GM21786 (cell line): Measurements from ENCODE around the gene TTLL8.

Source experiments
- ATAC-seq: cut with Tn5 transposase; IDR thresholded peaks from one replicate; pipeline ENCODE4 v1.9.1; 2021; ENCODE audit not compliant: unreplicated experiment

Gene TTLL8

DNA sequence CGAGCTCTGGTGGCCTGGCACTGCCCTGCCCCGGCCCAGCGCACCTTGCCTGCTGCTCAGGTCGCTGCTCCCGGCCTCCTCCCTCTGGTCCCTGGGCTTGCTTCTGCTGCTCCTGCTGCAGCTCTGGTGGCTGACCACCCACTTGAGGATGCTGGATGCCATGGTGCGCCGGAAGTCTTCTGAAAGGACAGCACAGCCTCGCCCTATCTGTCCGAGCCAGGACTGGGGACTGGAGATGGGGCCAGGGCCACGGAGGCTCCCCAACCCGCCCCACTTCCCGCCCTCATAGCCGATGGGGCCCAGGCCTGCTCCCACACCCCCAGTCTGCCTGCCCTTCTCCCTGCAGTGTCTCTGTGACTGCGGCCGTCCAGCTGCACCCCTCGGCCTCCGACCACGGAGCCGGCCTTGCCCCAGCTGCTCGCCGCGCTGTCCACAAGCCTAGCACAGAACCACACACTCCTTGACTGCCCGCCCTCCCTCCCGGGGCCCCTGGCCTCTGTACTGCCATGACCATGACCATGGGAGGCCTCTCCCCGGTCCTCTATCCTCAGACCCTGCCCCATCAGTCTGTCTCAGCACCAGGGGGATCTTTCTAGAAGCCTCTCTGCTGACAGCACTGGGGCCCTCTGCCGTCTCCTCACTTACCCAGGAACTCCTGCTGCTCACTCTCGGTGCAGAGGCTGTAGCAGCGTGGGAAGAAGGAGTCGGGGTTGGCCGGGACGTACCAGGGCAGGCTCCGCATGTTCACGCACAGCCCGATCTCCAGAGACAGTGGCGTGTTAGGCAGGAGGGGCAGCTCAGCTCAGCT is 12.7 kb downstream of the TTLL8 start:
- ATAC-seq: no peak

GRCh38 chr22:50044485-50045118 is 13.5 kb downstream of the TTLL8 start:
- no peak for ATAC-seq

GRCh38 chr22:50041361-50042065 is 16.6 kb downstream of the TTLL8 start:
- ATAC-seq: no peak

- no peak for ATAC-seq
These were observed 17.4 kb downstream of the TTLL8 start for GRCh38 chr22:50040717-50041116.

DNA sequence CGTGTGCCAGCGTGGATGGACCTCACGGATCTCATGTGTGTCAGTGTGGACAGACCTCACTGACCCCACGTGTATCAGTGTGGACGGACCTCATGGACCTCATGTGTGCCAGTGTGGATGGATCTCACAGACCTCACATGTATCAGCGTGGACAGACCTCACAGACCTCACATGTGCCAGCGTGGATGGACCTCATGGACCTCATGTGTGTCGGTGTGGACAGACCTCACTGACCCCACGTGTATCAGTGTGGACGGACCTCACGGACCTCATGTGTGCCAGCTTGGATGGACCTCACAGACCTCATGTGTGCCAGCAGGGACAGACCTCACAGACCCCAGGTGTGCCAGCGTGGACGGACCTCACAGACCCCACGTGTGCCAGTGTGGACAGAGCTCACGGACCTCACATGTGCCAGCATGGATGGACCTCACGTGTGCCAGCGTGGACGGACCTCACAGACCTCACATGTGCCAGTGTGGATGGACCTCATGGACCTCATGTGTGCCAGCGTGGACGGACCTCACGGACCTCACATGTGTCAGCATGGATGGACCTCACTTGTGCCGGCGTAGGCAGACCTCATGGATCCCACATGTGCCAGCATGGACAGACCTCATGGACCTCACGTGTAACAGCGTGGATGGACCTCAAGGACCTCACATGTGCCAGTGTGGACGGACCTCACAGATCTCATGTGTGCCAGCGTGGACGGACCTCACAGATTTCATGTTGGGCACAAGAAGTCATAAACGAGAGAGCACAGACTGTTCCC is 18.2 kb downstream of the TTLL8 start:
- no peak for ATAC-seq

GRCh38 chr22:50035976-50036724 is 21.9 kb downstream of the TTLL8 start:
- no peak for ATAC-seq

GRCh38 chr22:50035131-50035881 is 22.8 kb downstream of the TTLL8 start:
- ATAC-seq: no peak

DNA sequence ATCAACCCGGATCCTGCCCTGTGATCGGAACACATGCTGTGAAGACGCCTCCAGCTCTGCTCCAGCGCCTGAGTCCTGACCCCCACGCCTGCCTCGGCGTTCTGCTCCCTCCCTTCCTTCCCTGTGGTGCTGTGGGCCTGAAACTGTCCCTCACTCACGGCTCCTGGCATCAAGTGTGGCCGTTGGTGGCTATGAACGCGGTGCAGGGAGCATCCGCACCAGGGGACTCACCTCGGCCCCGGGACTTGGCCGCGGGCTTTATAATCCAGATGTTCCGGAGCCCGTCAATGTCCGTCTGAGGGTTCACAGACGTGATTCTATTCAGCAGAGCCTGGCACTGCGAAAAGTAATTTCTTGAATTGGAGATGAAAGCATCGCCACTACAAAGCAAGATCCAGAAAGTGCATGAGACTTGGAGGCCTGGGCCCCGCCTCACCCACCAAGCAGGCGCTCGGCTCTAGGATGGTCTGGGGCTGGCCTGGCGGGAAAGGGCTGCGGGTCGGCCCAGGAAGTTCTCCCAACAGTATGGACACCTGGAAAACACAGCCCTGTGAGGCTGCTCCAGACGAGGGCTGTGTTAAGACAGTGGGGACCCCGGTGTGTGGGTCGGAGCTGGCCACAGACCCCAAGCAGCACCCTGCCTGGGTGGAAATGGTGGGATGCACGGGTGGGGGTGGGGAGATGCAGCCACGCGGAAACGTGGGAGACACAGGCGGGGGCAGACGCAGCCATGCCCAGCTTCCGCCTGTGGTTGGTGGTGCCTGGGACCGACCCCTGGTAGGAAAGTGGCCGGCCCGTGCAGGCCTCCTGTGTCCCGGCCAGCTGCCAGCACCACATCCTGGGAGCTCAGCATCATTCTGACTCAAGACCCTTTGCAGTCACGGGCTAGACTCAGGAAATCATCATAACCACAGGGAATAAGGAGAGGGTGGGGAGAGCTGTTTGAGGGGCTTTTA is 23.7 kb downstream of the TTLL8 start:
- no peak for ATAC-seq

DNA sequence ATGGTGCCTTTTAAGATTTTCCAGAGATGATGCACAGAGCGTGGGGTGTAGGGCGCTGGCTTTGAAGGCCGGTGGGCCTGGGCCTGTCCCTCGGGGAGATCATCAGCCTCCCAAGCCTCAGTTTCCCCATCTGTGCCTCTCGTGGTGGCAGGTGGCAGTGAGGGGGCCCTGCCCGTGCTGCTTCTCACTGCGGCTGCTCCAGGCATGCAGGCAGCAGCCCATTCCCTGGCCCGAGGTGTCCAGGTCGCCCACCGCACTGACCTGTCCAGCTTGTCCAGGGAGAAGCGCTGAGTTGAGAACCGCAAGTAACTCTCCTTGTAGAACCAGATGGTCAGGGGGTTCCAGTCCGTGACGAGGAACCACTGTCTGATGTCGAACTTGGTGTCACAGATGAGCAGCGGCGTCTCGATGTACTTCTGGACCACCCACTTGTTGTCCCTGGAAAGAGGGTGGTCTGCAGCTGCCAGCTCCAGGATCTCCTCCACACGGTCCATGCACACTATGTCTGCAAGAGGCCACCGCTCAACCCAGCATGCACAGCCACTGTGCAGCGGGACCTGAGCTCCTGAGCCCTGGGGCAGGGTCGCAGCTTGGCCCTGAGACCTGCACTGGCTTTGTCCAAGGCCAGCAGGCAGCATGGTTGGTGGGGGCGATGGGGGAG is 25.0 kb downstream of the TTLL8 start:
- ATAC-seq: no peak

GRCh38 chr22:50032109-50032871 is 25.8 kb downstream of the TTLL8 start:
- ATAC-seq: no peak

DNA sequence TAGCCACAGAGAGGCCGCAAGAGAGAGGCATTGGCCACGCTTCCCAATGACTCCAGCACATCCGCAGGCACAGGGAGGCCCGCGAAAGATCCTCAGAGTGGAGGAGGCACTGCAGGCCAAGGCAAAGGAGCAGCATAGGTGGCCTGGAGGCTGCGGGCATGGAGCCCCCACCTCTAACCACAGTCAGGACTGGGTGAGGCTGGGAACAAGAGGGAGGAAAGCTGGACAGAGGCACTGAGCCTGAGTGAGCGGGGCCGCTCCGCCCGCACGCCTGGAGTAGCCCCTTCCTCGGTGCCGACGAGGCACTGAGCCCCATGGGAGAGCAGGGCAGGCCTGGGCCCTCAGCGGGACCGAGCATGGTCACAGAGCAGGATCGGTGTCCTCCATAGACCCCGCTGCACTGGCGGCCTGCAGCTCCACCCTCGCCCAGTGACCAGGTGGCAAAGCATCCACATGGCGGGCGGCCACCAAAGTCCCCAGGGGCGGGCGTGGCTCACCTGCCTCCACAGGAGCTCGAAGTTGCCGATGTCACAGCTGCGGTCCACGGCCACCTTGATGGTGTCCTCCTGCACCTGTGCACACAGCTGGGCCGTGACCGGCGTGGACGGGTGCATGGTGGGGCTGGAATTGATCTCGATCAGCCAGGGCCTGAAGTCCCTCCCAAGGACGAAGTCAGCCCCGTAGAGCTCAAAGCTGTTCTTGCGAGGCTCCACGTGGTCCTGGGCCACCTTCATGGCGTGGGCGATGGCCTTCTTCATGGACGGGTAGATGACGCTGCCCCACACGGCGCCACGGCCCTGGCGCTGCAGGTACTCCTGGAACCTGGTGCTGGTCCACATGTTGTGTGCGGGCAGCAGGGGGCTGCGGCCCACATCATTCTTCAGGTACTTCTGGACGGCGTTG is 26.7 kb downstream of the TTLL8 start:
- ATAC-seq: no peak

GRCh38 chr22:50030297-50031188 is 27.6 kb downstream of the TTLL8 start:
- peak; percentile 58 for ATAC-seq

- no peak for ATAC-seq
These were observed 30.2 kb downstream of the TTLL8 start for GRCh38 chr22:50027639-50028537.

GRCh38 chr22:50025993-50026392 is 32.1 kb downstream of the TTLL8 start:
- no peak for ATAC-seq
